Esophagus muscularis mucosa (tissue), 4 donors: ENCODE results near the gene PCBD1. TPM values are rescaled to one million over a fixed set of nuclear protein-coding genes. Genes with fewer than 3 reads are reported as not detected.
A peak's percentile ranks its signal among the peaks of the same experiment; 100 is the strongest.

ENCODE experiments used
- DNase-seq: peaks from one replicate; pipeline ENCODE4 v3.0.0-alpha.2; 2017; ENCODE audit errors: extremely low spot score
- H3K27ac ChIP-seq, 4 donors: fragments of 200-600 bp; sonication (generic); replicated peaks in 1 of 4; 1 replicate in 3 of 4; 2 replicates in 1 of 4; pipeline ENCODE4 v1.5.1; 2016 to 2019; ENCODE audit warnings: mild to moderate bottlenecking in 1 of 4
- H3K27me3 ChIP-seq, 4 donors: fragments of 200-600 bp; sonication (generic); one replicate each; pipeline versions ENCODE4 v1.5.1 to v1.6.0; 2016 to 2019
- H3K36me3 ChIP-seq, 4 donors: fragments of 200-600 bp; sonication (generic); one replicate each; pipeline ENCODE4 v1.5.1; 2016 to 2019
- H3K4me1 ChIP-seq, 4 donors: fragments of 200-600 bp; sonication (generic); one replicate each; pipeline ENCODE4 v1.5.1; 2016 to 2019
- H3K4me3 ChIP-seq, 4 donors: fragments of 200-600 bp; sonication (generic); 1 replicate in 2 of 4; 2 replicates in 2 of 4; pipeline ENCODE4 v1.5.1; 2016 to 2019; ENCODE audit warnings: mild to moderate bottlenecking in 4 of 4, moderate library complexity in 1 of 4
- H3K9me3 ChIP-seq, 4 donors: fragments of 200-600 bp; sonication (generic); 1 replicate in 3 of 4; 2 replicates in 1 of 4; pipeline ENCODE4 v1.5.1; 2016 to 2019
- EP300 ChIP-seq: sonication (generic); formaldehyde crosslinking; IDR thresholded peaks from one replicate; pipeline ENCODE4 v1.6.1; 2017; ENCODE audit warnings: antibody characterized with exemption
- POLR2A ChIP-seq: fragments of 450-650 bp; IDR thresholded peaks from one replicate; pipeline ENCODE4 v1.6.1; 2017; ENCODE audit warnings: antibody characterized with exemption, moderate library complexity, mild to moderate bottlenecking, low read depth
- POLR2AphosphoS5 ChIP-seq, 2 donors: sonication (generic); formaldehyde crosslinking; IDR thresholded peaks; one replicate each; pipeline ENCODE4 v1.6.1; 2017; ENCODE audit warnings: antibody characterized with exemption in 2 of 2
- WGBS: methylation state at CpG from one replicate; pipeline ENCODE4 v1.1.5; 2018; 5-methylcytosine and 5-hydroxymethylcytosine counted together
- intact Hi-C: fragments of 100-400 bp; cut with DNase I; formaldehyde crosslinking; loops from one replicate; pipeline ENCODE4 v1.15.1; 2023
- total RNA-seq, 4 donors: library from RNA; depleted of rRNA; stranded (reverse); fragments of >200 nt; gene quantifications; one replicate each; pipeline versions ENCODE4 v1.1.0 to v1.2.1, GENCODE V29; 2016
- TF ChIP-seq, protein P1 (sequence below), 3 experiments: fragments of 200-600 bp in 2 of 3; fragments of 450-650 bp in 1 of 3; sonication (generic) in 2 of 3; IDR thresholded peaks; one replicate each; pipeline ENCODE4 v1.5.1; 2017 to 2019; ENCODE audit warnings: antibody characterized with exemption in 3 of 3, mild to moderate bottlenecking in 2 of 3, moderate library complexity in 1 of 3

PCBD1 gene
- total RNA-seq, 4 donors from 2014 or later: 56.1 to 112 (median 80.8) TPM

DNA sequence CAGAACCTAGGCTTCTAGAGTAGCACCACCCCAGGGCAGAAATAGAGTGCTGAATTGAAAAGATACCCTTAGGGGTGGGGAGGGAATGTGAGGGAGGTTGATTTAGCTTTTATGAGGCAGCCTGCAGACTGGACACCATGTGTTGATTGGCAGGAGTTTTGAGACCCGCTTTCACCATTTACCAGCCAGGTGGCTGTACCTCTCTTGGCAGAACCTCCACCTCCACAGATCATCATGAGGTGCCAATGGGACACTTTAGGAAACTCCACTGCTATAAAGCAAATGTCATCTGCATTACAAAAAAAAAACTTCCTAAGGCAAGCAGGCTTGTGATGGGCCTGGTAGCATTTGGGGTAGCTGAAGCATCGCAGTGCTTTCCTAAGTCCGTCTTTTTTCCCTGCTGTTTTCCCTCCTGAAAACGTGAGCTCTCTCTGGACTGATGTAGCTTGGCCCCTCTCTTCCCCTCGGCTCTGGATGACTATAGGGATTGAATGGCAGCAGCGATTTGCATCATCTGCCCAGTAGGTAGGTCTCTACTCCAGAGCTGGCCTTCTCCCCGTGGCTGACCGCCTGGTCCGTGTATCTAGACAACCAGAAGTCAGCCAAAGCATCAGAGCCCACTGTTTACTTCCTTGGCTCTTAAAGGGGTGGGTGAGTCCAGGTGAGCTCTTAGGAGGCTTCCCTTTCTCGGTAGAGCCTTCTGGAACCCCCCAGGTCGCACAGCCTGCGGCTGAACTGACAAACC lies 1.3 kb downstream of the PCBD1 start:
- Histone ChIP-seq H3K27me3 (no peaks in the 10 kb centered on the region), H3K27ac (peak overlapping the region; percentile 88 to 98 (median 96)), H3K36me3 (peaks cover 23 to 35% (median 31%) of the 10 kb centered on the region in 4 donors), H3K4me1 (peaks cover 21 to 37% (median 33%) of the 10 kb centered on the region in 4 donors), H3K9me3 (no peaks in the 10 kb centered on the region), H3K4me3 (peak overlapping the region; percentile 59 to 92 (median 89))
- no peak for TF ChIP-seq POLR2A
- TF ChIP-seq EP300: no peak
- TF ChIP-seq, protein P1, sequence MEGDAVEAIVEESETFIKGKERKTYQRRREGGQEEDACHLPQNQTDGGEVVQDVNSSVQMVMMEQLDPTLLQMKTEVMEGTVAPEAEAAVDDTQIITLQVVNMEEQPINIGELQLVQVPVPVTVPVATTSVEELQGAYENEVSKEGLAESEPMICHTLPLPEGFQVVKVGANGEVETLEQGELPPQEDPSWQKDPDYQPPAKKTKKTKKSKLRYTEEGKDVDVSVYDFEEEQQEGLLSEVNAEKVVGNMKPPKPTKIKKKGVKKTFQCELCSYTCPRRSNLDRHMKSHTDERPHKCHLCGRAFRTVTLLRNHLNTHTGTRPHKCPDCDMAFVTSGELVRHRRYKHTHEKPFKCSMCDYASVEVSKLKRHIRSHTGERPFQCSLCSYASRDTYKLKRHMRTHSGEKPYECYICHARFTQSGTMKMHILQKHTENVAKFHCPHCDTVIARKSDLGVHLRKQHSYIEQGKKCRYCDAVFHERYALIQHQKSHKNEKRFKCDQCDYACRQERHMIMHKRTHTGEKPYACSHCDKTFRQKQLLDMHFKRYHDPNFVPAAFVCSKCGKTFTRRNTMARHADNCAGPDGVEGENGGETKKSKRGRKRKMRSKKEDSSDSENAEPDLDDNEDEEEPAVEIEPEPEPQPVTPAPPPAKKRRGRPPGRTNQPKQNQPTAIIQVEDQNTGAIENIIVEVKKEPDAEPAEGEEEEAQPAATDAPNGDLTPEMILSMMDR (IDR thresholded peaks at IDR 0.05): no peak
- intact Hi-C loops: no loop called here
- no peak for DNase-seq
- WGBS: 56% methylated on average over 11 of the region's 12 CpGs

DNA sequence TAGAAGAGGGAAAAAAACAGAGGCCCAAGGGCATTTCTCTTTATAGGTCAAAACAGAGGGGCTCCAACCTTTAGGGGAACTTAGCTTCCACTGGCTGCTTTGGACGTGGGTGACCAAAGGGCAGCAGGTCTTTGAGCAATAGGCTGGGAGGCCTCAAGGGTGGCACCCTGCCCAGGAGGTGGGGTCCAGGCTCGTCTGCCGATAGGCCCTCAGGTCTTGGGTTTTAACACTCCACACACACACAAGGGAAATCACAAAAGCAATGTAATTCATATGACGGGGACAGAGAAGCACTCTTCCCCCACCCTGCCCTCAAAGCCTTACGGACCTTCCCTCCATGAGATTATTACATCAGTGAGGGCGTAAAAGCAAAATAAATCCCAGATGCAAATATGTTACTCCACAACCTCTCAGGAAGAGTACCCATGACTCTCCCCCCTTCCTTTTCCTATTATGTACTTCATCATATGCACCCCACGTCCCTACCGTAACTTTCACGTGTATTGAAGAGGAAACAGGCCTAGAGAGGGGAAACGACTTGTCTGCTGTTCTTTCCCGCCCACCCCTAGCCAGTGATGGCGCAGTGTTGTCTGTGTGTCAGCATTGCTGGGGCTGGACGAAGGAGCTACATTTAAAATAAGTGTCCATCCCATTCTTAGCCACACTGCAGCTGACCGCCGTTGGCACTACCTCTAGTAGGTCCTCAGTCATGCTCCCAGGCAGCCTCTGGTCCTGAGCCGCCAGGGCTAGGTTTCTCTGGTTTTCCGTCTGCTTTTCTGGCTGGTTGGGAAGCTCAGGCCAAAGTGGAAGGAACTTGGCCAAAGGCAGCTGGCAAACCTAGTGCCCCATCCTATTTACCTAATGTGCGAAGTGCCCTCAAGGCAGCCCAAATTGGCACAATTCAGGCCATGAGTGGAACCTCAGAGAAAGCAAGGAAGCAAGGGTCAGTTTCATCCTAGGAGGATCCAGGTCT lies 2.1 kb downstream of the PCBD1 start:
- no peak for TF ChIP-seq POLR2A
- TF ChIP-seq, protein P1 (IDR thresholded peaks at IDR 0.05): no peak
- no peak for TF ChIP-seq POLR2AphosphoS5 (IDR thresholded peaks at IDR 0.05)
- no peak for TF ChIP-seq EP300
- Histone ChIP-seq H3K27me3 (no peaks in the 10 kb centered on the region), H3K36me3 (peaks cover 23 to 44% (median 36%) of the 10 kb centered on the region in 4 donors), H3K4me3 (no peak overlapping the region), H3K4me1 (peaks cover 21 to 37% (median 33%) of the 10 kb centered on the region in 4 donors), H3K27ac (peak overlapping the region; percentile 88 to 98 (median 96)), H3K9me3 (no peaks in the 10 kb centered on the region)
- DNase-seq: no peak
- intact Hi-C loops: no loop called here
- WGBS: 75% methylated on average over 18 of the region's 18 CpGs

DNA sequence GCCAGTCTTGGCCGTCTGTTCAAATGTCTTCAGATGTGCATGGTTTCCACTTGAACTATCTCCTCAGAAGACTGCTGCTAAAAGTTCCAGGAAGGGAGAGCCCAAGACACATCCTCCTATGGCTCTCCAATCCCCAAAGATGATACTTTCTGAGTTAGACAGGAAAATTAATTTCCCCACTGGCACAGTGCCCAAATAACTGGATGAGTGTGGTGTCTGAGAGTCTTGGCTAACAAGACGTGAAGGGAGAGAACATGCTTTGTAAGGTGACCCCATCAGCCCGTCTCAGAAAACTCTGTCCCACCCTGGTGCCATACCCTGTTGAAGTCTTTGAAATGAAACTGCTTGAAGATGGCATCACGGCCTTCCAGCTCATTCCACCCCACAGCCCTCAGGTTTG lies 2.9 kb downstream of the PCBD1 start:
- Histone ChIP-seq H3K4me3 (no peak overlapping the region), H3K9me3 (no peaks in the 10 kb centered on the region), H3K27ac (peak overlapping the region; percentile 28 to 98 (median 92)), H3K36me3 (peaks cover 23 to 45% (median 37%) of the 10 kb centered on the region in 4 donors), H3K4me1 (peaks cover 15 to 37% (median 33%) of the 10 kb centered on the region in 4 donors), H3K27me3 (no peaks in the 10 kb centered on the region)
- DNase-seq: no peak
- intact Hi-C loops: no loop called here
- 60% methylated on average over 4 of the region's 4 CpGs for WGBS
- TF ChIP-seq POLR2AphosphoS5 (IDR thresholded peaks at IDR 0.05) (peak in 1 of 2 donors; percentile 7), POLR2A (no peak)

DNA sequence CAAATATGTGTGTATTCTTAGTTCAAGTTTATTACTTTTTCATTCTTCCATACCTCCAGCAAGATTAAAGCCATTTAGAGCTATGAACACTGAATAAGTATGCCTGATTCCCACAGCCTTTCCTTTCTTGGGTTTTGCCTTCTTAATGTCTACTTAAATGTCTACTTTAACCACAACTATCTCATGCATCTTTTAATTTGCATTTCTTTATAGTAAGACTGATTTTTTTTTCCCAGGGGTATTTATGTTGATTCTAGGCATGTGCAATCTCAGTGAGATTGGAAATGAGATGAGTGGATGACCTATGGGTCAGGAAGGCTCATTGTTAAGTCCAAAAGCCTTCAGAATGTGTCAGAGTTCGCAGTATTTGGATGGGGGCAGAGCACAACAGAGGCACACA lies 3.6 kb downstream of the PCBD1 start:
- H3K9me3 ChIP-seq: no peaks in the 10 kb centered on the region
- H3K4me3 ChIP-seq: no peak overlapping the region
- peaks cover 15 to 38% (median 34%) of the 10 kb centered on the region in 4 donors for H3K4me1 ChIP-seq
- no peak overlapping the region for H3K27ac ChIP-seq
- H3K27me3 ChIP-seq: no peaks in the 10 kb centered on the region
- no peak for DNase-seq
- no peak for TF ChIP-seq POLR2A
- TF ChIP-seq EP300: no peak
- no peak for TF ChIP-seq POLR2AphosphoS5 (IDR thresholded peaks at IDR 0.05)
- TF ChIP-seq, protein P1 (IDR thresholded peaks at IDR 0.05): no peak
- intact Hi-C loops: no loop called here
- 100% methylated on average over 1 of the region's 1 CpG for WGBS
- H3K36me3 ChIP-seq: peaks cover 23 to 46% (median 37%) of the 10 kb centered on the region in 4 donors
